ENCODE data around the gene ATG2A. TPM values are rescaled to one million over a fixed set of nuclear protein-coding genes. Genes with fewer than 3 reads are reported as not detected.

ATG2A gene
- total and polyA plus RNA-seq, 9 of the 15 experiments (the other 6 are each of a cell fraction or from before 2014, with no cell fraction given), result 0.25 to 45.9 (median 5.2) TPM

DNA sequence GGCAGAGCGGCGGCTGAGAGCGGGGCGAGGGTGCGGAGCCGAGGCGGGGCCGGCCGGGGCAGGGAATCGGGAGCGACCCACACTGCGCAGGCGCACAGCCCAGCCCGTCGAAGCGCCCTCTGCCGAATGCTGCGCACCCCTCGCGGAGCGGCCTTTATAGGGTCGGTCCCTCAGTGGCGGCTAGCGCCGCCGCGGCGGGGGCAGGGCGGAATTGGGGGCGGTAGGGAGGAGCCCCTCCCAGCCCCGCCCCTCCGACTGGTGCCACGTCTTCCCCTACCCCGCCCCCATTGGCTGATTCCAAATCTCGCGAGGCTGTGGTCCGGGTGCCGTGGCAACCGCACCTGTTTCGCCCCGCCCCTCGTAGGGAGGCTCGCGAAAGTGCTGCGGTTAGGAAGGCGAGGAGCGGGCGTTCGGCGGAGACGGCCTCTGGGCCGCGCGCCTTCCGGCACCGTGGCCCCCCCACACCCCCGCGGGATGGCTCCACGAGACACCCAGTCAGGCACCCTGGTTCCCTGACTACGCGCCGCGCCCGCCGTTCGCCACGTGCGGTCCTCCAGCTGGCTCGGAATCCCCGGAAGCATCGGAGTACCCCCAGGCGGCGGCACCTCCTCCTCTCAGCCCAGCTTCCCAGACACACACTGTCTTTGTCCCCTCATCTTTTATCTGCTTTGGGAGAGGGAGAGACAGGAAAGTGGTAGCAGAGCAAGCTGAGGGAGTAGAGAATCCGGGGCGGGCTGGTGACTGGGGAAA, 38.3 kb downstream of the ATG2A start, which contains the start of gene EHD1 (continued):
- TF ChIP-seq ZNF140 (CRISPR knock-in tag; IDR thresholded peaks at IDR 0.05) (no peak), HEY1 (CRISPR knock-in tag; IDR thresholded peaks at IDR 0.05; ENCODE audit: borderline replicate concordance) (no peak), ZNF75A (CRISPR knock-in tag; IDR thresholded peaks at IDR 0.05) (no peak), EZH2 (IDR thresholded peaks at IDR 0.05; ENCODE audit: borderline replicate concordance, low read depth, low read length) (no peak), KDM4B (IDR thresholded peaks at IDR 0.05; ENCODE audit: borderline replicate concordance in 2 of 2, low read depth in 1 of 2) (peak in 1 of 2 experiments; percentile 66; a peak in 2 of 4 replicates), TCF3 (CRISPR knock-in tag; IDR thresholded peaks at IDR 0.05) (no peak; the same call in 1 of the 2 replicates), TCF7L2 (IDR thresholded peaks at IDR 0.05; ENCODE audit: low read depth, low read length) (no peak), RFX7 (CRISPR knock-in tag; IDR thresholded peaks at IDR 0.05) (no peak), TSC22D4 (tag; IDR thresholded peaks at IDR 0.05) (no peak), ZNF445 (CRISPR knock-in tag; IDR thresholded peaks at IDR 0.05; ENCODE audit: low read depth) (no peak), SP2 (IDR thresholded peaks at IDR 0.05; ENCODE audit: extremely low read depth, low read depth, low read length, poor library complexity, severe bottlenecking) (peak; percentile 41), PRMT5 (CRISPR knock-in tag; IDR thresholded peaks at IDR 0.05) (no peak)
- TF ChIP-seq, protein P1, sequence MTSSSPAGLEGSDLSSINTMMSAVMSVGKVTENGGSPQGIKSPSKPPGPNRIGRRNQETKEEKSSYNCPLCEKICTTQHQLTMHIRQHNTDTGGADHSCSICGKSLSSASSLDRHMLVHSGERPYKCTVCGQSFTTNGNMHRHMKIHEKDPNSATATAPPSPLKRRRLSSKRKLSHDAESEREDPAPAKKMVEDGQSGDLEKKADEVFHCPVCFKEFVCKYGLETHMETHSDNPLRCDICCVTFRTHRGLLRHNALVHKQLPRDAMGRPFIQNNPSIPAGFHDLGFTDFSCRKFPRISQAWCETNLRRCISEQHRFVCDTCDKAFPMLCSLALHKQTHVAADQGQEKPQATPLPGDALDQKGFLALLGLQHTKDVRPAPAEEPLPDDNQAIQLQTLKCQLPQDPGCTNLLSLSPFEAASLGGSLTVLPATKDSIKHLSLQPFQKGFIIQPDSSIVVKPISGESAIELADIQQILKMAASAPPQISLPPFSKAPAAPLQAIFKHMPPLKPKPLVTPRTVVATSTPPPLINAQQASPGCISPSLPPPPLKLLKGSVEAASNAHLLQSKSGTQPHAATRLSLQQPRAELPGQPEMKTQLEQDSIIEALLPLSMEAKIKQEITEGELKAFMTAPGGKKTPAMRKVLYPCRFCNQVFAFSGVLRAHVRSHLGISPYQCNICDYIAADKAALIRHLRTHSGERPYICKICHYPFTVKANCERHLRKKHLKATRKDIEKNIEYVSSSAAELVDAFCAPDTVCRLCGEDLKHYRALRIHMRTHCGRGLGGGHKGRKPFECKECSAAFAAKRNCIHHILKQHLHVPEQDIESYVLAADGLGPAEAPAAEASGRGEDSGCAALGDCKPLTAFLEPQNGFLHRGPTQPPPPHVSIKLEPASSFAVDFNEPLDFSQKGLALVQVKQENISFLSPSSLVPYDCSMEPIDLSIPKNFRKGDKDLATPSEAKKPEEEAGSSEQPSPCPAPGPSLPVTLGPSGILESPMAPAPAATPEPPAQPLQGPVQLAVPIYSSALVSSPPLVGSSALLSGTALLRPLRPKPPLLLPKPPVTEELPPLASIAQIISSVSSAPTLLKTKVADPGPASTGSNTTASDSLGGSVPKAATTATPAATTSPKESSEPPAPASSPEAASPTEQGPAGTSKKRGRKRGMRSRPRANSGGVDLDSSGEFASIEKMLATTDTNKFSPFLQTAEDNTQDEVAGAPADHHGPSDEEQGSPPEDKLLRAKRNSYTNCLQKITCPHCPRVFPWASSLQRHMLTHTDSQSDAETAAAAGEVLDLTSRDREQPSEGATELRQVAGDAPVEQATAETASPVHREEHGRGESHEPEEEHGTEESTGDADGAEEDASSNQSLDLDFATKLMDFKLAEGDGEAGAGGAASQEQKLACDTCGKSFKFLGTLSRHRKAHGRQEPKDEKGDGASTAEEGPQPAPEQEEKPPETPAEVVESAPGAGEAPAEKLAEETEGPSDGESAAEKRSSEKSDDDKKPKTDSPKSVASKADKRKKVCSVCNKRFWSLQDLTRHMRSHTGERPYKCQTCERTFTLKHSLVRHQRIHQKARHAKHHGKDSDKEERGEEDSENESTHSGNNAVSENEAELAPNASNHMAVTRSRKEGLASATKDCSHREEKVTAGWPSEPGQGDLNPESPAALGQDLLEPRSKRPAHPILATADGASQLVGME (CRISPR knock-in tag; IDR thresholded peaks at IDR 0.05), result peak; percentile 85
- TF ChIP-seq, protein P2, sequence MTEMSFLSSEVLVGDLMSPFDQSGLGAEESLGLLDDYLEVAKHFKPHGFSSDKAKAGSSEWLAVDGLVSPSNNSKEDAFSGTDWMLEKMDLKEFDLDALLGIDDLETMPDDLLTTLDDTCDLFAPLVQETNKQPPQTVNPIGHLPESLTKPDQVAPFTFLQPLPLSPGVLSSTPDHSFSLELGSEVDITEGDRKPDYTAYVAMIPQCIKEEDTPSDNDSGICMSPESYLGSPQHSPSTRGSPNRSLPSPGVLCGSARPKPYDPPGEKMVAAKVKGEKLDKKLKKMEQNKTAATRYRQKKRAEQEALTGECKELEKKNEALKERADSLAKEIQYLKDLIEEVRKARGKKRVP (CRISPR knock-in tag; IDR thresholded peaks at IDR 0.05), result no peak
- TF ChIP-seq, protein P3, sequence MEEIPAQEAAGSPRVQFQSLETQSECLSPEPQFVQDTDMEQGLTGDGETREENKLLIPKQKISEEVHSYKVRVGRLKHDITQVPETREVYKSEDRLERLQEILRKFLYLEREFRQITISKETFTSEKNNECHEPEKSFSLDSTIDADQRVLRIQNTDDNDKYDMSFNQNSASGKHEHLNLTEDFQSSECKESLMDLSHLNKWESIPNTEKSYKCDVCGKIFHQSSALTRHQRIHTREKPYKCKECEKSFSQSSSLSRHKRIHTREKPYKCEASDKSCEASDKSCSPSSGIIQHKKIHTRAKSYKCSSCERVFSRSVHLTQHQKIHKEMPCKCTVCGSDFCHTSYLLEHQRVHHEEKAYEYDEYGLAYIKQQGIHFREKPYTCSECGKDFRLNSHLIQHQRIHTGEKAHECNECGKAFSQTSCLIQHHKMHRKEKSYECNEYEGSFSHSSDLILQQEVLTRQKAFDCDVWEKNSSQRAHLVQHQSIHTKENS (CRISPR knock-in tag; IDR thresholded peaks at IDR 0.05), result no peak
- TF ChIP-seq, protein P4, sequence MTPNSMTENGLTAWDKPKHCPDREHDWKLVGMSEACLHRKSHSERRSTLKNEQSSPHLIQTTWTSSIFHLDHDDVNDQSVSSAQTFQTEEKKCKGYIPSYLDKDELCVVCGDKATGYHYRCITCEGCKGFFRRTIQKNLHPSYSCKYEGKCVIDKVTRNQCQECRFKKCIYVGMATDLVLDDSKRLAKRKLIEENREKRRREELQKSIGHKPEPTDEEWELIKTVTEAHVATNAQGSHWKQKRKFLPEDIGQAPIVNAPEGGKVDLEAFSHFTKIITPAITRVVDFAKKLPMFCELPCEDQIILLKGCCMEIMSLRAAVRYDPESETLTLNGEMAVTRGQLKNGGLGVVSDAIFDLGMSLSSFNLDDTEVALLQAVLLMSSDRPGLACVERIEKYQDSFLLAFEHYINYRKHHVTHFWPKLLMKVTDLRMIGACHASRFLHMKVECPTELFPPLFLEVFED (CRISPR knock-in tag; conservative IDR thresholded peaks at IDR 0.05), result no peak; the same call in 1 of the 2 replicates
- TF ChIP-seq, protein P5, sequence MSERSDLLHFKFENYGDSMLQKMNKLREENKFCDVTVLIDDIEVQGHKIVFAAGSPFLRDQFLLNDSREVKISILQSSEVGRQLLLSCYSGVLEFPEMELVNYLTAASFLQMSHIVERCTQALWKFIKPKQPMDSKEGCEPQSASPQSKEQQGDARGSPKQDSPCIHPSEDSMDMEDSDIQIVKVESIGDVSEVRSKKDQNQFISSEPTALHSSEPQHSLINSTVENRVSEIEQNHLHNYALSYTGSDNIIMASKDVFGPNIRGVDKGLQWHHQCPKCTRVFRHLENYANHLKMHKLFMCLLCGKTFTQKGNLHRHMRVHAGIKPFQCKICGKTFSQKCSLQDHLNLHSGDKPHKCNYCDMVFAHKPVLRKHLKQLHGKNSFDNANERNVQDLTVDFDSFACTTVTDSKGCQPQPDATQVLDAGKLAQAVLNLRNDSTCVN (CRISPR knock-in tag; IDR thresholded peaks at IDR 0.05), result no peak

Measured in K562 (cell line).